GM18909 (cell line): ENCODE measurements around the gene SLC22A9.
"Not testable (repeated sequence)": the region's sequence is repeated elsewhere in the genome, so short reads cannot be mapped to it uniquely, and the experiment has no call there.

ENCODE experiments used
- ATAC-seq: cut with Tn5 transposase; IDR thresholded peaks from one replicate; pipeline ENCODE4 v1.9.1; 2021; ENCODE audit warnings: mild to moderate bottlenecking; ENCODE audit not compliant: unreplicated experiment, poor library complexity

The SLC22A9 gene

GRCh38 chr11:63369165-63369970 is at the start of gene SLC22A9:
Gene SLC22A9, plus strand, starts transcription at chr11:63369785. Its CDS starts 272 bp downstream, at chr11:63370057.
- no peak for ATAC-seq

DNA sequence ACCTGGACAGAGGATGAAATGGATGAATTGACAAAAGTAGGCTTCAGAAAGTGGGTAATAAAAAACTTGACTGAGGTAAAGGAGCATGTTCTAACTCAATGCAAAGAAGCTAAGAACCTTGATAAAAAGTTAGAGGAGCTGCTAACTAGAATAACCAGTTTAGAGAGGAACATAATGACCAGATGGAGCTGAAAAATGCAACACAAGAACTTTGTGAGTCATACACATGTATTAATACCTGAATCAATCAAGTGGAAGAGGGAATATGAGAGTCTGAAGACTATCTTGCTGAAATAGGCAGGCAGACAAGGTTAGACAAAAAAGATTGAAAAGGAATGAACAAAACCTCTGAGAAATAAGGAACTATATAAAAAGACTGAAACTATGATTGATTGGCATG is 47.9 kb upstream of the SLC22A9 start:
- ATAC-seq = no peak

GRCh38 chr11:63335089-63335488 is 34.5 kb upstream of the SLC22A9 start:
- ATAC-seq = not testable (repeated sequence)

GRCh38 chr11:63337070-63337469 is 32.5 kb upstream of the SLC22A9 start:
- ATAC-seq = no peak

- ATAC-seq = no peak
Observed at GRCh38 chr11:63343130-63343529, 26.5 kb upstream of the SLC22A9 start.

- no peak for ATAC-seq
Observed at GRCh38 chr11:63352144-63352543, 17.4 kb upstream of the SLC22A9 start.

DNA sequence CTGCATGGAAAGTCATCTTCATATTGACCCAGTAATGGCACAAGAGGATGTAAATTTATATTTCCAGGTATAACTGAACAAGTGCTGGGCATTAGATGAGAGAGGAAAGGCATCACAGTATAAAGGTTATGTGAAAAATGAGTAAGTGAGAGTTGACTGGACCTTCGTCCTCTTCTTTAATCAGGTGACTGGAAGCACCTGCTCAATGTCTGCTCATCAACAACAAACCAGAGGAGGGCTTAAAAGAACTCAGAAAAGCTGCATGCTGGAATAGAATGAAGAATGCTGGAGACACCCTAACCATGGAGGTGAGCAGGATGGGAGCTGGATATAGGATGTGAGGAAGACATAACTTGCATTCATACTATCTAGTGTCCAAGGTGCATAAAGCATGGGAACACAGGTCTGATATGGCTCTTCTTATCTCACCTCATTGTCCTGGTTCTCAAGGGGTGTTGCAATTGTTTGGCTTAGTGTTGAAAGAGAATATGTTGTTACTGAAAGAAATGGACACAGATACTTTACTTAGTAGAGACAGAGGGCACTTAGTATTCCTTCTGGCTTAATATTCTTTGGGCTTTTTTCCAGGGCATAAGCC is 7.3 kb upstream of the SLC22A9 start:
- no peak for ATAC-seq

- ATAC-seq = no peak
Observed at GRCh38 chr11:63369971-63370588, 495 bp downstream of the SLC22A9 start.

DNA sequence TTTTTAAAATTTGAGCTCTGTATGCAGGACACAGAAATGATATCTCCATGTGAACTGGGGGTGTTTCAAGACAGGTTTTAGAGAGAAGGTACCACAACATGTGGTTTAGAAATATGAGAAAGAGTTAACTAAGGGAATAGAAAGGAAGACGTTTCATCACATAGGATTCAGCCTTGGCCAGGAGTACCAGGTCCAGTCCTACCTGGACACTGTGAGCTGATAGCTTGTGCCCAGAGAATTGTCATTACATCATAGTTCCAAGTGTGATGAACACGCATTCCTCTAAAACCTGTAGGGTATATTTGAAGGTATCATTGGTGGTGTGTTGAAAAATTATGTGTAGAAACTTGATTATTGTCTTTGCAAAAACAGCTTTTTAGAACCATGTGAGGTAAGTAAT is 1.8 kb downstream of the SLC22A9 start:
- no peak for ATAC-seq

GRCh38 chr11:63375434-63375833 is 5.8 kb downstream of the SLC22A9 start:
- no peak for ATAC-seq

GRCh38 chr11:63380130-63380529 is 10.5 kb downstream of the SLC22A9 start:
- ATAC-seq = no peak

DNA sequence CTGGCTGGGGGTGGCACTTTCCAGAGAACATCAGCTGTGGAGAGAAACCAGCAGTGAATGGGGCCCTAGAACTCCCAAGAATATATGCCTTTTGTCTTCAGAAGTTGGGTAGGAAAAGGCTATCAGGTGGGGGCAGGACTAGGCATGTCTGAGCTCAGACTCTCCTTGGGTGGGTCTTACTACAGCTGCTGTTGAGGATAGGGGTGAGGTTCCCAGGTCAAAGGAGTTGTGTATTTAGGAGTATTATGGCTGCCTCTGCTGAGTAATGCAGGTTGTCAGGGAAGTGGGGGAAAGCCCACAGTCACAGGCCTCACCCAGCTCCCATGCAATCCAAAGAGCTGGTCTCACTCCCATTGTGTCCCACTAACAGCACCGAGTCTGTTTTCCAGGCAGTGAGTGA is 26.1 kb downstream of the SLC22A9 start:
- no peak for ATAC-seq

DNA sequence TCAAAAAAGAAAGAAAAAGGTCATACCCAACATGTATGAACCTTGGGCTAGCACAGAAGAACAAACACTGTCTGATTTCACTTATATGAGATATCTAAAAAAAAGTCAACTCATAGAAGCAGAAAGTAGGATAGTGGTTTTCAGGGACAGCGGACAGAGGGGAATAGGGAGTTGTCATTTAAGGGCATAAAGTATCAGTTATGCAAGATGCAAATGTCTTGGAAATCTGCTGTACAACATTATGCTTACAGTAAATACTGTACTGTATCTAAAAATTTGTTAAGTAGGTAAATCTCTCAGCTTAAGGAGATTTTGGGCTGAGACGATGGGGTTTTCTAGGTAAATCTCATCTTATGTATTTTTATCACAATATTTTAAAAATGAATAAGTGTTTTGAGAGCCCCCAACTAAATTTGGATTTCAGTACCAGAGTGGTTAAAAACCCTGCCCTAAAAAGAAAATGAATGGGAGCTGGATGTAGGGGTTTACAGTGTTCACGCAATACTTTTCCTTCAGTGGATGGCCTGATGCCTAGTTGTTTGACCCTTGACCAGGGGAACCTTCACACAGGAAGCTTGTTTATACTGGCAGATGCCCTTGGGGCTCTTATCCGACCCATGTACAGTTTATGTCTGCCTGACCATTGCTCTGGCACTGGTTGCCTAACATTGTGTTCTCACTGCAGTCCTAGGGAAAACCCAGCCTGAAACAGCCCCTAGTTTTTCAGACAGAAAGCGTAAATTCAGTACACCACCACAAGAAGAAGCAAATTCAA is 34.8 kb downstream of the SLC22A9 start:
- no peak for ATAC-seq

GRCh38 chr11:63405114-63405513 is 35.5 kb downstream of the SLC22A9 start:
- ATAC-seq = no peak

GRCh38 chr11:63406458-63406857 is 36.9 kb downstream of the SLC22A9 start:
- no peak for ATAC-seq

DNA sequence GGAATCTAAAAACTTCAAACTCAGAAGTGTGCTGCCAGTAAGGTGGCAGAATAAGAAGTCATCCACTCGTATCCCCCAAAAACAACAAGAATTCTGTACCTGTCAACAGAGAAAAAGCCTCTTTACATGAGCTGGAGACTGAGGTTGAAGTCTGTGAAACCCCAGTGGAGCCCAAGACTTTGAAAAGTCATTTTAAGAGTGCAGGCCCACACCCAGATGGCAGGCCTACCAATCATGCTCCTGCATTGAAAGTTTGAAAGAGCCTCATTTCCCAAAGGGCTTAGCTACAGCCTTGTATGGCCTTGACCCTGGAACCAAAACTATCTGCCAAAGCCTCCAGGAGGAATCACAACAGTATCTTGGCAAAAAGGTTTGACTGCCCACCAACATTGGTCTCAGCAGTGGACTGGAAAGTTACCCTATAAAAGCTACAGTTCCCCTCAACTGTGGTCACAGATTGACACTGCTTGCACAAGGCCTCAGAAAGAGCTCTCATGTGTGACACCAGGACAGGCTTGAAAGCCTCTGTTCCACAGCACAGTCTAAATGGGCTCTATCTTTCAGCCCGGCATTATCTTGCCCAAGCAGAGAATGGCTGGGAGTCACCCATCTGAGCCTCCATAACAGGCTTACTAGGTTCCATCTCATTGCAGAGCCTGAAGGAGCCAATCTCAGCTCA is 47.7 kb downstream of the SLC22A9 start:
- no peak for ATAC-seq

GRCh38 chr11:63427971-63428508 is 58.5 kb downstream of the SLC22A9 start:
- no peak for ATAC-seq

DNA sequence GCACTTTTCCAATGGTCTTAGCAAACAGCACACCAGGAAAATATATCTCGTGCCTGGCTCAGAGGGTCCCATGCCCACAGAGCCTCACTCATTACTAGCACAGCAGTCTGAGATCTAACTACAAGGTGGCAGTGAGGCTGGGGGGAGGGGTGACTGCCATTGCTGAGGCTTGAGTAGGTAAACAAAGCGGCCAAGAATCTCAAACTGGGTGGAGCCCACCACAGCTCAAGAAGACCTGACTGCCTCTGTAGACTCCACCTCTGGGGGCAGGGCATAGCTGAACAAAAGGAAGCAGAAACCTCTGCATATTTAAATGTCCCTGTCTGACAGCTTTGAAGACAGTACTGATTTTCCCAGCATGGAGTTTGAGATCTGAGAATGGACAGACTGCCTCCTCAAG is 61.1 kb downstream of the SLC22A9 start:
- ATAC-seq = not testable (repeated sequence)

GRCh38 chr11:63435351-63435750 is 65.8 kb downstream of the SLC22A9 start:
- not testable (repeated sequence) for ATAC-seq

GRCh38 chr11:63435831-63436230 is 66.2 kb downstream of the SLC22A9 start:
- ATAC-seq = not testable (repeated sequence)
